Sciatic nerve (tissue), 2 donors: ENCODE measurements around the gene APLN. TPM values are rescaled to one million over a fixed set of nuclear protein-coding genes. Genes with fewer than 3 reads are reported as not detected.

ENCODE experiments used
- ATAC-seq: fragments of 200-7000 bp; cut with Tn5 transposase; one replicate; pipeline ENCODE4 v1.9.1; 2020; ENCODE audit warnings: mild to moderate bottlenecking, moderate library complexity
- DNase-seq: peaks from one replicate; pipeline ENCODE4 v3.0.0-alpha.2; 2020; ENCODE audit warnings: low spot score
- intact Hi-C: fragments of 100-400 bp; cut with DNase I; formaldehyde crosslinking; loops from one replicate; pipeline ENCODE4 v1.14.2; 2022
- total RNA-seq: library from RNA; stranded (reverse); fragmentation: NEBNext Ultra II Directional; extraction: Animal tissue kit (Norgen Biotek cat#: 25700); gene quantifications from one replicate; pipeline ENCODE4 v1.2.1, GENCODE V29; 2021
- donor health status: DM: no; HTN: no; CAD: no.
- donor health status: DM: no; HTN: no; CAD: no.

The APLN gene, protein sequence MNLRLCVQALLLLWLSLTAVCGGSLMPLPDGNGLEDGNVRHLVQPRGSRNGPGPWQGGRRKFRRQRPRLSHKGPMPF
- total RNA-seq, result 1.3 TPM

GRCh38 chrX:129654652-129655546 lies at the start of gene APLN:
Gene APLN (minus strand): TSS chrX:129654956. CDS start chrX:129654630, 326 bp downstream.
- DNase-seq (peak; percentile 80), ATAC-seq (peak; percentile 65)
- intact Hi-C loops, result no loop called here

DNA sequence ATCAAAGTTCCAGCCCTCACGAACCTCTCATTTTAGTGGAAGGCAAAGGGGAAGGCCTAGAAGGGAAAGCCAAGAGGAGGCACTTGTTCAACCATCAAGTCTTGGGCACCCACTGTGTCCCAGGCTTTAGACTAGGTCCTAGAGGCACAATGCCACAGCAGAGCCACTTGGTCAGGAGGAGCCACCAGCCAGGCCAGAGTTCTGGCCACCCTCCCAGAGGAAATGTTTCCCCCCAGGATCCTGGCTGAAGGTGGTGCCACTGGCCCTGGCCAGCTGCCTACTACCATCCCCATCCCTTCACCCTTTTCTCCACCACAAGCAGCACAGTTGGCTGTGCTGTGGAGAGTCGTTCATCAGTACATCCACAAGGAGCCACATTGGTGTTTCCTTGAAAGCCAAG lies 49.7 kb upstream of the APLN start:
- ATAC-seq, result no peak
- intact Hi-C loops, result no loop called here

DNA sequence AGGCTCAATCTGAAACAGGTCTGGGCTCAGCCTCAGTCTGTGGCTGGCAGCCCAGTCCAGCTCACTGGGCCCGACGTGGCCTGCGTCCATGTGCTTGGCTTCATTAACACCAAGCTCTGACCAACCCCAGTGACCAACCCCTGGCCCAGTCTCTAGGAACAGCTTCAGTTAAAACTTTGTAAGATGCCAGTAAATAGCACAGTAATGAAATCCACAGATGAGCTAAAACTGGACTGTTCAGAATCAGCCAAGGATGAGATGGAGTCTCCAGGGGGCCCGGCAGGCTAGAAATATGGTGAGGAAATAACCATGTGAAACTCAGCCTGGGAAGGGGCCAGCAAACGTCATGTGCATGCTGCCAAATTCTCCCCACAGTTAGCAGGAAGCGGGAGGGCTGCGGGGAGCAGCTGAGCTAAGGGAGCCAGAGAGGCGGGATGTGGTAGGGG lies 46.9 kb upstream of the APLN start:
- DNase-seq (peak; percentile 83), ATAC-seq (peak; percentile 93)
- intact Hi-C loops, result no loop called here

More for the DNA sequence above, 49.7 kb upstream of the APLN start:
- no peak for DNase-seq

DNA sequence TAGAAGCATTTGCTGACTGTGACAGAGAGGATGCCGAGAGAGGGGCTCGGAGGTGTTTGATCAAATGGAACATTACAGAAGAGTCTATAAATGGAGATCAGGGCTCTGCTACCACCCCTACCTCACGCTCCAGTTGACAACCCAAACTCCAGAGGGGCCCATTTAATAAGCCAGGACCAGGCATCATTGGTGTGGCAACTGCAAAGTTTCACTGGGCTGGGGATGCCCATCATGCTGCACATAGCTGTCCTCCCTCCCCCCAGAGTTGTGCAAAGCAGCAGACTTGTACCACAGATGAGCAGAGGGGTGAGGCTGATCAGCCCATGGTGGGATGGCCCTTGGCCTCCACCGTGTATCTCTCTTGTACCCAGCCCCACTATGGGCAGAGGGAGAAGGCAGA lies 45.8 kb upstream of the APLN start:
- no peak for DNase-seq

DNA sequence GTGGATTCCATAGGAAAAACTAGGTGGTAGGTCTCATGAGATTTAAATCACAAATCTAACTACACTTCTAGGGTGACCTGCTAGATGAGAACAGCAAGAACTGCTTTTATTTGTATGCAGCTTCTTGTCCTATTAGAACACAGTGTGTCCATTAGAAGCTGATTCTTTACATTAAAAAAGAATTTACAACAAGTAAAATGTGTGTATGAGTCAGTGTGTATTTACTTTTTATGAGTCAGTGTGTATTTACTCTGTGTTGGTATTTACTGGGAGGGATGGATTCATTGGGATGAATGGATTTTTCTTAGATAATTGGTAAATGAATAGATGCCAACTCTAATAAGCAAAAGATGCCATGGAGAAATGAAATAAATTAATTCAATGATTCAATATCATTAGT lies 43.4 kb upstream of the APLN start:
- intact Hi-C loops, result no loop called here
- ATAC-seq (no peak), DNase-seq (no peak)

More for the DNA sequence above, 45.8 kb upstream of the APLN start:
- intact Hi-C loops, result no loop called here
- ATAC-seq, result no peak

- no peak for DNase-seq
- ATAC-seq, result no peak
- intact Hi-C loops, result no loop called here
These were observed 42.6 kb upstream of the APLN start for GRCh38 chrX:129697204-129697829.

- intact Hi-C loops, result no loop called here
- no peak for DNase-seq
- ATAC-seq, result no peak
These were observed 41.9 kb upstream of the APLN start for GRCh38 chrX:129696463-129697155.

GRCh38 chrX:129695937-129696336 lies 41.2 kb upstream of the APLN start:
- intact Hi-C loops, result no loop called here
- DNase-seq (no peak), ATAC-seq (no peak)

DNA sequence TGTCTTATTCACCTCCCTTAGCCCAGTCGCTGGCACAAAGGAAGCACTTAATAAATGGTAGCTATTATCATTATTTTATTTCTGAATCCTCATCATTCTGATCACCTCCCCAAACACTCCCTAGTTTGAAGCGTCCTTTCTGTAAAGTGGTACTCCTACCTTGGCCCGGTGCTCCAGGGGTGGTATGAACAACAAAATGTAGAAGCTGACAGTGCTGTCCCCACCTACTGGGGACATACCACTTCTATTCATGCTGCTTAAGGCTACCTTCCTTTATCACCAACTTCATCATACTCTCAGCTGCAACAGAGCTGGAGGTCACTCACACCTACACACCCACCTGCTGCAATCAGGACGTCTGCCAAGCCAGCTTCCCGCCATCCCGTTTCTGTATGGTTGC lies 40.8 kb upstream of the APLN start:
- intact Hi-C loops, result no loop called here
- no peak for DNase-seq
- ATAC-seq, result no peak

DNA sequence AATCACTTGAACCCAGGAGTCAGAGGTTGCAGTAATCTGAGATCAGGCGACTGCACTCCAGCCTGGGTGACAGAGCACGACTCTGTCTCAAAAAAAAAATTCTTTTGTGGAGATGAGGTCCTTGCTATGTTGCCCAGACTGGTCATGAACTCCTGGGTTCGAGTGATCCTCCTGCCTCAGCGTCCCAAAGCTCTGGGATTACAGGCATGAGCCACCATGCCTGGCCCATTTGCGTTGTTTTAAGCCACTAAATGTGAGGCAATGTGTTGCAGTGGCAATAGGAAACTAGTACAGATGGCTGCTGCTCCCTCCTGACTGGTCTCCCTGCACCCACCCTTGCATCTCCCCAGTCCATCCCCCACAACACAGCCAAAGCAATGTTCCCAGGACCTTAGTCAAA lies 40.0 kb upstream of the APLN start:
- DNase-seq (no peak), ATAC-seq (no peak)
- intact Hi-C loops, result no loop called here

- DNase-seq (no peak), ATAC-seq (no peak)
- intact Hi-C loops, result loop anchor here (2.0 kb wide), 1 partner anchor 13 kb away; no protein-coding TSS in a partner anchor
These were observed 38.6 kb upstream of the APLN start for GRCh38 chrX:129693354-129693753.

DNA sequence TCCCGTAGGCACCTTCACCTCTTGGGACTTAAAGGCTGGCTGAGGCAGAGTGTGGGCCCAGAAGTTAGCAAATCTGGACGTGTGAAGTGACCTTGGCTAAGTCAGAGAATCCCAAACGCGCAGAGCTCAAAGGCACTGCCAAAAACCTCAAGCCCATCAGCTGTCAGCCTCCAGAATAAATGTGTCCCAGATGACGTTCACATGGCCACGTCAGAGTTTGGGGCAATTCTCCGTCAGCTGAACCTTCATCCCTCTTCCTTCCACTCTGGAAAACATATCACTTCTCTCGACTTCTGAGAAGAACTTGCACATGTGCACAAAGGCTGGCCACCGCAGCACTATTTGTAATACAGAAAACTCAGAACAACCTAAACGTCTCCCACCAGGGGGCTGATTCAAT lies 35.7 kb upstream of the APLN start:
- intact Hi-C loops, result no loop called here
- peak; percentile 78 for ATAC-seq

DNA sequence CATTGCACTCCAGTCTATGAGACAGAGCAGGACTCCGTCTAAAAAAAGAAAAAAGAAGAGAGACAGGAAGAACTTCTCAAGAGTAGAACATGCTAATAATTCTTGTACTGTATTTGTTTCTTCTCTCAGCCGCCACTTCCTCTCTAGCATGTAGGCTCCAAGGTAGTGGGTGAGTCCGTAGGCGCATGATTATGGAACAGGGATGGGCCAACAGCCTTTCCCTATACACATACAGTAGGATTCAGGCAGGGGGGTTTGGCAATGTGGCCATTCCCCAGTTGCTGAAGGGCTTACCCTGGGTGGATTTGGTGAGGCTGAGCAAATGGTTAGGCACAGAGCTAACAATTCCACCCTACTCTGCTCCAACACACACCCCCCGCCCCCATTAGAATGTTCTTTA lies 35.0 kb upstream of the APLN start:
- DNase-seq (no peak), ATAC-seq (no peak)
- intact Hi-C loops, result no loop called here

More for the DNA sequence above, 35.7 kb upstream of the APLN start:
- no peak for DNase-seq

GRCh38 chrX:129688097-129688496 lies 33.3 kb upstream of the APLN start:
- ATAC-seq, result no peak
- no peak for DNase-seq
- intact Hi-C loops, result no loop called here

DNA sequence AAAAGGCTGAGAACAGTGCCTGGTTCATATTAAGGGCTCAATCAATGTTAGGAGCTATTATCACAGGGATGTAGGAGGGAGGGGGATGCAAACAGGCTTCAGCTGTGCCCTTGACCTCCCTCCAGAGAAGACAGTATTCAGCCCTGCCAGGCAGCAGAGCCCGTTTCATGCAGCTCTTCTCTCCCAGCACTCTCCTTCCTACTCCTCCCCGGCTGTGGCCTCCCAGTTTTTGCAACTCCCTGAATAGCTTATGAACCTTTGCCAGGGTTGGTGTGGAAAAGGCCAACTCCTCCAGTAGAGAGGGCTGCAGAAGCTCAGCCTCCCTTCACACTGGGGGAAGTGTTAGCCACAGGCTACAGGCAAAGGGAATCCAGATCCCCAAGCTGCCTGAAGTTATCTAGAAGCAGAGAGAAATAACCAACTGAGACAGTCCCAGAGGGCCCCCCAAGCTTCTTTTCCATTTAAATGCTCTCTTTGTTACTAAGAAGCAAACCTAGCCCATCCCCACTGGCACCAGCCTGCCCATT lies 31.7 kb upstream of the APLN start:
- intact Hi-C loops, result no loop called here
- DNase-seq (no peak), ATAC-seq (peak; percentile 76)

- intact Hi-C loops, result no loop called here
- no peak for DNase-seq
- ATAC-seq, result no peak
These were observed 28.2 kb upstream of the APLN start for GRCh38 chrX:129682979-129683378.

DNA sequence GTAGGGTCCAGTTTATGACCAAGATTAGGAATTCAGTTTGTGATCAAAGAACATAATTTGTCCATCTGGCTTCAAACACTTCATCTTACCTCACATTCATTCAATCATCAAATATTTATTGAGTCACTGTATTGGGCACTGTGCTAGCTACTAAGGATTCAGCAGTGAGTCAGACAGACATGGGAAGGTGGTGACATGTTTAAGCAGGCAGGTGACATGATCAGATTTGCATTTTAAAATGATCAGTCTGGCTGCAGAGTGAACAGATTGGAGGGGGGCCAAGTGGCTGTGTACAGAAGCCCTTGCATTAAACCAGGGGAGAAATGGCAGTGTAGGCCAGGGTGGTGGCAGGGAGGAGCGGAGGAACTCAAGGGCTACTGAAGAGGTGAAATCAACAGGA lies 25.1 kb upstream of the APLN start:
- intact Hi-C loops, result no loop called here
- no peak for ATAC-seq

GRCh38 chrX:129678614-129679195 lies 23.9 kb upstream of the APLN start:
- DNase-seq, result no peak
- intact Hi-C loops, result no loop called here
- ATAC-seq, result peak; percentile 69

More for the DNA sequence above, 25.1 kb upstream of the APLN start:
- no peak for DNase-seq

GRCh38 chrX:129667412-129667811 lies 12.7 kb upstream of the APLN start:
- intact Hi-C loops, result no loop called here
- ATAC-seq (no peak), DNase-seq (no peak)
